A673 (cell line): Measurements from ENCODE around the gene FOXJ3. TPM values are rescaled to one million over a fixed set of nuclear protein-coding genes. Genes with fewer than 3 reads are reported as not detected.
A peak's percentile ranks its signal among the peaks of the same experiment; 100 is the strongest.

Source experiments
- BruUV-seq: library from RNA; stranded (reverse); fragments of 400-500 nt; replicated peaks from 2 replicates; lab custom pipeline; 2021; lab: Mats Ljungman, UMichigan
- CTCF ChIA-PET: fragments of 300-600 bp; sonication (Branson Sonifier 250); formaldehyde crosslinking; loops from one replicate; lab custom pipeline; 2022; ENCODE audit warnings: antibody characterized with exemption; lab: Charles Lee
- POLR2A ChIA-PET: fragments of 300-600 bp; sonication (Branson Sonifier 250); formaldehyde crosslinking; loops from one replicate; lab custom pipeline; 2022; ENCODE audit warnings: antibody characterized with exemption; ENCODE audit not compliant: low non-redundant PET; lab: Charles Lee
- DNase-seq: peaks from one replicate; pipeline ENCODE4 v3.0.0-alpha.2; 2015; ENCODE audit warnings: low spot score
- H3K27ac ChIP-seq: fragments of 200-600 bp; sonication (generic); 2 replicates; pipeline ENCODE4 v1.5.1; 2016; ENCODE audit warnings: mixed run types, low read depth, mild to moderate bottlenecking, mixed read lengths, antibody characterized with exemption, low read length; ENCODE audit not compliant: poor library complexity, severe bottlenecking
- H3K27me3 ChIP-seq: fragments of 200-600 bp; sonication (generic); replicated peaks from 2 replicates; pipeline ENCODE4 v1.6.1; 2017; ENCODE audit warnings: mixed run types, low read depth, mild to moderate bottlenecking, mixed read lengths, antibody characterized with exemption, low read length; ENCODE audit not compliant: insufficient read depth, poor library complexity
- H3K36me3 ChIP-seq: fragments of 200-600 bp; sonication (generic); 2 replicates; pipeline ENCODE4 v1.6.1; 2016; ENCODE audit warnings: mixed run types, mild to moderate bottlenecking, mixed read lengths, antibody characterized with exemption, low read length; ENCODE audit not compliant: insufficient read depth, poor library complexity, severe bottlenecking
- H3K4me1 ChIP-seq: fragments of 200-600 bp; sonication (generic); 2 replicates; pipeline ENCODE4 v1.6.1; 2017; ENCODE audit warnings: mixed run types, mild to moderate bottlenecking, mixed read lengths, antibody characterized with exemption, low read length; ENCODE audit not compliant: insufficient read depth, poor library complexity, severe bottlenecking
- H3K4me3 ChIP-seq: fragments of 200-600 bp; sonication (generic); 2 replicates; pipeline ENCODE4 v1.5.1; 2016; ENCODE audit warnings: low read depth, mixed run types, mild to moderate bottlenecking, mixed read lengths, low read length; ENCODE audit not compliant: poor library complexity, severe bottlenecking
- H3K9me3 ChIP-seq: fragments of 200-600 bp; sonication (generic); 2 replicates; pipeline ENCODE4 v1.6.1; 2016; ENCODE audit warnings: mixed run types, low read depth, mild to moderate bottlenecking, mixed read lengths, antibody characterized with exemption, low read length; ENCODE audit not compliant: poor library complexity, severe bottlenecking
- EZH2 ChIP-seq: fragments of 200-600 bp; sonication (generic); IDR thresholded peaks from 2 replicates; pipeline ENCODE4 v1.6.1; 2017; ENCODE audit warnings: borderline replicate concordance, low read depth, mild to moderate bottlenecking, mixed read lengths, antibody characterized with exemption, low read length; ENCODE audit not compliant: poor library complexity, severe bottlenecking
- intact Hi-C: fragments of 100-400 bp; cut with micrococcal nuclease; formaldehyde crosslinking; loops from one replicate; pipeline ENCODE4 v1.10.0; 2022; ENCODE audit not compliant: unreplicated experiment
- total RNA-seq: library from RNA; stranded (reverse); gene quantifications from 2 replicates; pipeline ENCODE4 v1.2.3, GENCODE V29; 2021
- TF ChIP-seq, protein P1 (sequence below): fragments of 300-800, 200-600 bp; sonication (generic); conservative IDR thresholded peaks from 2 replicates; pipeline ENCODE4 v1.5.1; 2017; ENCODE audit warnings: low read depth, mild to moderate bottlenecking, antibody characterized with exemption, low read length, moderate library complexity, mixed read lengths

FOXJ3 gene
- total RNA-seq, 1 experiment from 2014 or later: 57.9 TPM

DNA sequence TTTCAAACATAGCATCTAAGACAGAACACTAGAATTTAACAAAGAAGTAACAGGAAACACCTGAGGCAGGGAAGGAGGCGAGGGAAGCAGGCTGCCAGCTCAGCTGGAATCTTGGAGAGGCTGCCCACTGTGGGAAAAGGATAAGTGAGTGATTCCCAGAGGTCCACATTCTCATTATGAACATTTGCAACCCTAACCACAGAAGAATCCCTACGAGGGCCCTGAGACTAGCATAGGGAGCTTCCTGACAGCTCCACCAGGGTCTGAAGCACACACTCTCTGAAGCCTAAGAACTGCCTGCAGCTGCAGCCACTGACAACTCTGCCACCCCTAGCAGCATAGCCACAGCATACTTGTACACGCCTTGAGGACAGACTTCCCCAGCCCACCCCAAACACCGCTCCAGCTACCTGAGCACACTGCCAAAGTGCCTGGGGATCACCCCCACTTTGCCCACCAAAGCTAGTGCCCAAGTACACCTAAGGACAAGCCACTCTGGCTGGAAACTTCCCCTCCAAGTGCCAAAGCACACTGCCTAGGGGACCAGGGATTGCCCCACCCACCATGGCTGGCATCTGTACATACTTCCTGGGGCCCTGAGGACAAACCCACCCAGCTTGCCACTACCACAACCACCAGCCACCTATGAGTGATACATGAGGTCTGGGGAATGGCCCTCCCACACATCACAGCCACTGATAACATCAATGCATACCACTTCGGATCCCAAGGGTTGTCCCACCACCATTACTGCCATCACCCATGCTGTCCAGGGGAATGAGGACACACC, 93.9 kb downstream of the FOXJ3 start:
- H3K4me3 ChIP-seq: no peak overlapping the region
- BruUV-seq: no TSS peak
- ChIA-PET CTCF (no interaction called here), POLR2A (no interaction called here)
- no peak overlapping the region for H3K27ac ChIP-seq
- DNase-seq: peak; percentile 3
- no peaks in the 10 kb centered on the region for H3K27me3 ChIP-seq
- H3K4me1 ChIP-seq: no peaks in the 10 kb centered on the region
- intact Hi-C loops: no loop called here
- H3K9me3 ChIP-seq: peaks cover 24% of the 10 kb centered on the region
- TF ChIP-seq EZH2: no peak
- TF ChIP-seq, protein P1, sequence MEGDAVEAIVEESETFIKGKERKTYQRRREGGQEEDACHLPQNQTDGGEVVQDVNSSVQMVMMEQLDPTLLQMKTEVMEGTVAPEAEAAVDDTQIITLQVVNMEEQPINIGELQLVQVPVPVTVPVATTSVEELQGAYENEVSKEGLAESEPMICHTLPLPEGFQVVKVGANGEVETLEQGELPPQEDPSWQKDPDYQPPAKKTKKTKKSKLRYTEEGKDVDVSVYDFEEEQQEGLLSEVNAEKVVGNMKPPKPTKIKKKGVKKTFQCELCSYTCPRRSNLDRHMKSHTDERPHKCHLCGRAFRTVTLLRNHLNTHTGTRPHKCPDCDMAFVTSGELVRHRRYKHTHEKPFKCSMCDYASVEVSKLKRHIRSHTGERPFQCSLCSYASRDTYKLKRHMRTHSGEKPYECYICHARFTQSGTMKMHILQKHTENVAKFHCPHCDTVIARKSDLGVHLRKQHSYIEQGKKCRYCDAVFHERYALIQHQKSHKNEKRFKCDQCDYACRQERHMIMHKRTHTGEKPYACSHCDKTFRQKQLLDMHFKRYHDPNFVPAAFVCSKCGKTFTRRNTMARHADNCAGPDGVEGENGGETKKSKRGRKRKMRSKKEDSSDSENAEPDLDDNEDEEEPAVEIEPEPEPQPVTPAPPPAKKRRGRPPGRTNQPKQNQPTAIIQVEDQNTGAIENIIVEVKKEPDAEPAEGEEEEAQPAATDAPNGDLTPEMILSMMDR: no peak
- peaks cover 3% of the 10 kb centered on the region for H3K36me3 ChIP-seq

- Histone ChIP-seq H3K4me3 (no peak overlapping the region), H3K36me3 (peaks cover 3% of the 10 kb centered on the region), H3K27ac (no peak overlapping the region), H3K9me3 (peaks cover 32% of the 10 kb centered on the region), H3K27me3 (no peaks in the 10 kb centered on the region), H3K4me1 (no peaks in the 10 kb centered on the region)
- CTCF ChIA-PET: no interaction called here
- no peak for DNase-seq
- TF ChIP-seq, protein P1: no peak
- no peak for TF ChIP-seq EZH2
- intact Hi-C loops: no loop called here
- BruUV-seq: no TSS peak
- POLR2A ChIA-PET: no interaction called here
These were observed 95.5 kb downstream of the FOXJ3 start for GRCh38 chr1:42239555-42239954.

DNA sequence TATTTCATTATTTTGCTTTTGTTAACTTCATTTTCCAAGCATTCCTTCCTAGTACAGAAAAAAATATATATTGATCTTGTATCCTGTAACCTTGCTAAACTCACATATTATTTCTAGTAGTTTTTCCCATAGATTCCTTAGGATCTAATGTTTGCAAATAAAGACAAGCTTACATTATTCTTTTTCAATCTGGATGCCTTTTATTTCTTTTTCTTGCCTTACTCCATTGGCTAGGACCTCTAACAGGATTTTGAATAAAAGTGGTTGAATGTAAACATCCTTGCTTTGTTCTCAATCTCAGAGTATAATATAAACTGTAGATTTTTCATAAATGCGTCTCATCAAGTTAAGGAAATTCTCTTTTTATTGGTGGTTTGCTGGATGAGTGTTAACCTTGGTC, 96.0 kb downstream of the FOXJ3 start:
- no peak overlapping the region for H3K27ac ChIP-seq
- ChIA-PET POLR2A (no interaction called here), CTCF (no interaction called here)
- H3K36me3 ChIP-seq: peaks cover 3% of the 10 kb centered on the region
- H3K27me3 ChIP-seq: no peaks in the 10 kb centered on the region
- BruUV-seq: no TSS peak
- TF ChIP-seq EZH2: no peak
- TF ChIP-seq, protein P1: no peak
- no peak for DNase-seq
- H3K4me1 ChIP-seq: no peaks in the 10 kb centered on the region
- no peak overlapping the region for H3K4me3 ChIP-seq
- peaks cover 32% of the 10 kb centered on the region for H3K9me3 ChIP-seq
- intact Hi-C loops: no loop called here
